Muscle layer of colon (tissue), 2 donors: ENCODE results near the gene PHETA2.
A peak's percentile ranks its signal among the peaks of the same experiment; 100 is the strongest.

Source experiments
- H3K27ac ChIP-seq: one replicate; pipeline ENCODE4 v1.7.0; 2013; ENCODE audit warnings: low read depth, mild to moderate bottlenecking, low read length, moderate library complexity
- H3K27me3 ChIP-seq, 2 donors: one replicate each; pipeline ENCODE4 v1.7.0; 2013; ENCODE audit warnings: low read length in 2 of 2, mild to moderate bottlenecking in 2 of 2; ENCODE audit not compliant: insufficient read depth in 2 of 2, control insufficient read depth in 1 of 2
- H3K36me3 ChIP-seq: one replicate; pipeline ENCODE4 v1.7.0; 2013; ENCODE audit warnings: mild to moderate bottlenecking, low read length; ENCODE audit not compliant: insufficient read depth
- H3K4me1 ChIP-seq: one replicate; pipeline ENCODE4 v1.7.0; 2013; ENCODE audit warnings: mild to moderate bottlenecking, low read length; ENCODE audit not compliant: insufficient read depth
- H3K4me3 ChIP-seq, 2 donors: one replicate each; pipeline ENCODE4 v1.7.0; 2013; ENCODE audit warnings: low read length in 2 of 2, low read depth in 1 of 2, mild to moderate bottlenecking in 1 of 2, moderate library complexity in 1 of 2
- H3K9ac ChIP-seq: one replicate; pipeline ENCODE4 v1.7.0; 2013; ENCODE audit warnings: low read length
- H3K9me3 ChIP-seq: one replicate; pipeline ENCODE4 v1.7.0; 2013; ENCODE audit warnings: mild to moderate bottlenecking, low read length
- donor health status: abdominal sarcoma.
- donor health status: Adenocarcinoma of cecum.

PHETA2 gene, protein sequence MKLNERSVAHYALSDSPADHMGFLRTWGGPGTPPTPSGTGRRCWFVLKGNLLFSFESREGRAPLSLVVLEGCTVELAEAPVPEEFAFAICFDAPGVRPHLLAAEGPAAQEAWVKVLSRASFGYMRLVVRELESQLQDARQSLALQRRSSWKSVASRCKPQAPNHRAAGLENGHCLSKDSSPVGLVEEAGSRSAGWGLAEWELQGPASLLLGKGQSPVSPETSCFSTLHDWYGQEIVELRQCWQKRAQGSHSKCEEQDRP

DNA sequence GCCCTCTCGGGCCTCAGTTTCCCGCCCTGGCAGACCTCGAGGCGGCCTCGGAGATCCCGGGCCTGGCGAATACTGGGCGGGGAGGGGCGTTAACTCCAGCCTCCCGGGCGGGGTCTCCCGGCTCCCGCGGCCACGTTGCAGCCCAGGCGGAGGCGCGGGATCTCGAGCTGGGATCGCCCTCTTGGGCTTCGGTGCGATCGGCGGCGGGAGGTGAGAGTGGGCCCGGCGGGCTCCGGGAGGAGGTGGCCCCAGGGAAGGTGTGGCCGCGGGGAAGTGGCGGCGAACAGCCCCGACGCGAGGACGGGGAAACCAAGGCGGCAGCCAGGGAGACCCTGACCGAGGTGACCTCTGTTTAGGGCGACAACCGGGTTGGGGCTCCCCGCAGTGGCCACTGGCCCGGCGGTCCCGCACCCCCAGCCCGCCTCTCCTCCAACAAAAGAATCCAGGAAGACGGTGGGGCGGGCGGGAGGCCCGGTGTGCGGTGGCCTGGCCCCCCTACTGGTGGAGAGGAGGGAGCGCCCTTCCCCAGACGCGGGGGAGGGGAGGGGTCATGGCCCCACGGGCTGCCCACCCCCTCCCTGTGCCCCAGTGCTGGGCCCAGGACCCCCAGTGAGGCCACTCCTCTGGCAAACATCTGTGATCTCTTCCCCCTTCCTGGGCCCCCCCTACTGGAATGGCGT lies at the start of gene PHETA2:
Gene PHETA2, plus strand, starts transcription at position 117 of the 680 bp plus-strand sequence. CDS start 3,046 bp downstream, outside the sequence.
- Histone ChIP-seq H3K36me3 (peaks cover 12% of the 10 kb centered on the region), H3K9ac (peak within 1 kb of the TSS; percentile 68), H3K4me1 (peaks cover 52% of the 10 kb centered on the region), H3K27me3 (no peaks in the 10 kb centered on the region), H3K4me3 (peak within 1 kb of the TSS; percentile 56 to 69), H3K9me3 (no peaks in the 10 kb centered on the region), H3K27ac (peak within 1 kb of the TSS; percentile 96)

DNA sequence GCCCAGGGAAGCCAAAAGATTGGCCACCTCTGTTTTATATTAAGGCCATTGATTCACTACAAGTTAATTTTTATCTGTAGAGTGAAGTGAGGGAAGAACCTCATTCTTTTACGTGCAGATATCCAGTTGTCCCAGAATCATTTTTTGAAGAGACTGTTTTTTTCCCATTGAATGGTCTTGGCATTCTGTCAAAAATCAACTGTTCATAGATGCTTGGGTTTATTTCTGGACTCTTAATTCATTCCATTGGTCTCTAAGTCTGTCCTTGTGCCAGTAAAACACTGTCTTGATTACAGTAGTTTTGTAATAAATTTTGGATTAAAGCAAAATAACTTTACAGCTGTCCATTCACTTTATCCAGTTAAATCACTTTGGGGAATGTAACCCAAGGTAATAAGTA lies 48.6 kb upstream of the PHETA2 start:
- Histone ChIP-seq H3K36me3 (no peaks in the 10 kb centered on the region), H3K27me3 (no peaks in the 10 kb centered on the region), H3K27ac (no peak overlapping the region), H3K9ac (no peak overlapping the region), H3K4me3 (no peak overlapping the region), H3K4me1 (no peaks in the 10 kb centered on the region), H3K9me3 (no peaks in the 10 kb centered on the region)

DNA sequence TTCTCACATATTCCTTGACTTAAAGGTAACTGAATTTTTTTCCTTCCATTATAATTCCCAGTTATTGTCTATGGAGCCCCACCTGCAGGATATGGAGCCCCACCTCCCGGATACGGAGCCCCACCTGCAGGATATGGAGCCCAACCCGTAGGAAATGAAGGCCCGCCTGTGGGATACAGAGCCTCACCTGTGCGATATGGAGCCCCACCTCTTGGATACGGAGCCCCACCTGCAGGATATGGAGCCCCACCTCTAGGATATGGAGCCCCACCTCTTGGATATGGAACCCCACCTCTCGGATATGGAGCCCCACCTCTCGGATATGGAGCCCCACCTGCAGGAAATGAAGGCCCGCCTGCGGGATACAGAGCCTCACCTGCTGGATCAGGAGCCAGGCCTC lies 47.3 kb upstream of the PHETA2 start:
- Histone ChIP-seq H3K4me1 (no peaks in the 10 kb centered on the region), H3K9me3 (no peaks in the 10 kb centered on the region), H3K9ac (no peak overlapping the region), H3K4me3 (no peak overlapping the region), H3K36me3 (no peaks in the 10 kb centered on the region), H3K27me3 (no peaks in the 10 kb centered on the region), H3K27ac (no peak overlapping the region)

DNA sequence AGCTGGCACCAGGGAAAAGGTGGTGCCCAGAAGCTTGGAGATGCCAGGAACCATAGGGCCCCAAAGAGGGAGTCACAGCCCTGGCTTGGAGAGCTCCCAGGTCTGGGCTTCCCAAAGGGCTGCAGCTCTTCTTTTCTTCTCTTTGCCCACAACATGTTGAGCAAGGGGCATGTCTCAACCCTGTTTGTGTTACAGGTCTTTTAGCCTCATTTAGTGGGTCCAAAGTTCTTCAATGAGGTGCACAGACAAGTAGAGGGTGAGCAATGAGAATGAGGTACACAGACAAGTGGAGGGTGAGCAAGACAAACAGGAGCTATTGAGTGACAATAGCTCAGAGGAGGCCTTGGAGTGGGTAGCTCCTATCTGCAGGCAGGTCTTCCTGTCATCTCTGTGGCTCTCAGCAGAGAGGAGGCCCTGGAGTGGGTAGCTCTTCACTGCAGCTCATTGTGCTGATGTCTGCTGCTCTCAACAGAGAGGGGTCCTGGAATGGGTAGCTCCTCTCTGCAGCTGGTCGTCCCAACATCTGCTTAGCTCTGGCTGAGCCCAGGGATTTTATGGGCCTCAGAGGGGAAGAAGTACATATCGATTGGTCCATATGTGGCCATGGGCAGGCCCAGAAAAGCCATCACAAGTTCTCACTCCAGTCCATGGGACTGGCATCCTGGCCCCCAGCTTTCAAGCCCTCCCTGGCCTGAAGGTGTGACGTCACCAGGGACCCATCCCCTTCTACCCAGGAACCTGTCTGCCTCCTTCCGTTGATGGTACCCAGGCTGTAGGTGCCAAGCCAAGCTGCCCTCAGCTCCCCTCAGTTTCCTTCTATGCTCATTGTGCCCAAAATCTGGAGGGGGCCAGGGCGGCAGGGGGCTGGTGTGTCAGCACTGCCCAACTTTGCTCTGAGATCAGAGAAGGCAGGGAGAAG lies 40.5 kb upstream of the PHETA2 start:
- Histone ChIP-seq H3K4me1 (no peaks in the 10 kb centered on the region), H3K9ac (no peak overlapping the region), H3K36me3 (no peaks in the 10 kb centered on the region), H3K27ac (no peak overlapping the region), H3K27me3 (no peaks in the 10 kb centered on the region), H3K9me3 (no peaks in the 10 kb centered on the region), H3K4me3 (no peak overlapping the region)

GRCh38 chr22:42035256-42035655 lies 38.8 kb upstream of the PHETA2 start:
- Histone ChIP-seq H3K4me3 (no peak overlapping the region), H3K36me3 (no peaks in the 10 kb centered on the region), H3K9me3 (no peaks in the 10 kb centered on the region), H3K9ac (no peak overlapping the region), H3K27ac (no peak overlapping the region), H3K27me3 (no peaks in the 10 kb centered on the region), H3K4me1 (no peaks in the 10 kb centered on the region)

- Histone ChIP-seq H3K4me1 (no peaks in the 10 kb centered on the region), H3K36me3 (no peaks in the 10 kb centered on the region), H3K4me3 (no peak overlapping the region), H3K9me3 (no peaks in the 10 kb centered on the region), H3K27ac (no peak overlapping the region), H3K9ac (no peak overlapping the region), H3K27me3 (no peaks in the 10 kb centered on the region)
Observed at GRCh38 chr22:42039271-42039670, 34.8 kb upstream of the PHETA2 start.

DNA sequence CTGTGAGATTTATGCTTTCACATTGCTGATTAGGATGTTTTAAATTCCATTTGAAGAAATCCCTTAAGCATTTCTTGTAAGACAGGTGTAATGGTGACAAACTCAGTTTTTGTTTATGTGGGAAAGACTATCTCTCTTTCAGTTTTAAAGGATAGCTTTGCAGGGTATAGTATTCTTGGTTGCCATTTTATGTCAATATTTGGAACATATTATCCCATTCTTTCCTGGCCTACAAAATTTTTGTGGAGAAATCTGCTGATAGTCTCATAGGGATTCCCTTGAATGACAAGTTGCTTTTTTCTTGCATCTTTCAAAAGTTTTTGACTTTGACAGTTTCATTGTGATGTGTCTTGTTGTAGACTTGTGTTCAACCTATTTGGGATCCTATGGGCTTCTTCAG lies 32.3 kb upstream of the PHETA2 start:
- Histone ChIP-seq H3K4me1 (no peaks in the 10 kb centered on the region), H3K9ac (no peak overlapping the region), H3K9me3 (no peaks in the 10 kb centered on the region), H3K36me3 (no peaks in the 10 kb centered on the region), H3K4me3 (no peak overlapping the region), H3K27ac (no peak overlapping the region), H3K27me3 (no peaks in the 10 kb centered on the region)

DNA sequence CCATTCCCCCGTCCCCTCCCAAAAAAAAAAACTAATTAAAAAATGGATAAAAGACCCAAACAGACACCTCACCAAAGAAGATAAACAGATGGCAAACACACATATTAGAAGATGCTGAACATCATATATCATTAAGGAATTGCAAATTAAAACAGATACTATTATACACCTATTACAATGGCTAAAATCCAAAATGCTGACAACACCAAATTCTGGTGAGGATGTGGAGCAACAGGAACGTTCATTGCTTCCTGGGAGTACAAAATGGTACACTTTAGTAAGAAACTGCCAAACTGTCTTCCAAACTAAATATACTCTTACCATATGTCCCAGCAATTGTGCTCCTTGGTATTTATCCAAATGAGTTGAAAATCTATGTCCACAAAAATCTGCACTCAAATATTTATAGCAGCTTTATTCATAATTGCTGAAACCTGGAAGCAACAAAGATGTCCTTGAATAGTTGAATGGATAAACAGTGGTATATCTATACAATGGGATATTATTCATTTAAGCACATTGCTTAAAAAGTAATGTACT lies 23.3 kb upstream of the PHETA2 start:
- H3K9me3 ChIP-seq = no peaks in the 10 kb centered on the region
- H3K27me3 ChIP-seq = no peaks in the 10 kb centered on the region
- no peaks in the 10 kb centered on the region for H3K36me3 ChIP-seq
- H3K4me1 ChIP-seq = no peaks in the 10 kb centered on the region
- no peak overlapping the region for H3K27ac ChIP-seq
- H3K9ac ChIP-seq = no peak overlapping the region
- no peak overlapping the region for H3K4me3 ChIP-seq

DNA sequence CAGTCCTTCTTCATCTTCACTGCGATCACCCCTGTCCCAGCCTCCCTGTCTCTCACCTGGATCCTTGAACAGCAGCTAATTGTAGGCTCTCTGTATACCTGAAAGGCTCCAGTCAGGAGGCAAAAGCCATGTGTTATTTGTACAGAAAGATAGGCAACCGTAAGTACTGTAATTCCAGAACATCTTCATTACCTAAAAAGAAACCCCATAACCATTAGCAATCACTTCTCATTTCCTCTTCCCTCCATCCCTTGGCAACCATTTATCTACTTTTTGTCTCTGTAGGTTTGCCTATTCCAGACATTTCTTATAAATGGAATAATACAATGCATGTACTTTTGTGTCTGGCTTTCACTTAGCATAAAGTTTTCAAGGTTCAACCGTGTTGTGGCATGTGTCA lies 21.3 kb upstream of the PHETA2 start:
- Histone ChIP-seq H3K4me3 (no peak overlapping the region), H3K36me3 (no peaks in the 10 kb centered on the region), H3K27ac (no peak overlapping the region)

GRCh38 chr22:42056757-42057511 lies 17.1 kb upstream of the PHETA2 start:
- H3K36me3 ChIP-seq = peaks cover 35% of the 10 kb centered on the region
- no peak overlapping the region for H3K4me3 ChIP-seq
- no peak overlapping the region for H3K9ac ChIP-seq
- no peak overlapping the region for H3K27ac ChIP-seq
- no peaks in the 10 kb centered on the region for H3K4me1 ChIP-seq
- H3K9me3 ChIP-seq = no peaks in the 10 kb centered on the region
- no peaks in the 10 kb centered on the region for H3K27me3 ChIP-seq

More for the DNA sequence above, 21.3 kb upstream of the PHETA2 start:
- Histone ChIP-seq H3K4me1 (no peaks in the 10 kb centered on the region), H3K27me3 (no peaks in the 10 kb centered on the region), H3K9me3 (no peaks in the 10 kb centered on the region), H3K9ac (no peak overlapping the region)
